ENCODE results near the gene COL23A1. TPM values are rescaled to one million over a fixed set of nuclear protein-coding genes. Genes with fewer than 3 reads are reported as not detected.

The COL23A1 gene
- total RNA-seq, 1 experiment from 2014 or later: not detected

GRCh38 chr5:178348356-178349074 lies 241.7 kb downstream of the COL23A1 start:
- no peak for DNase-seq (ENCODE audit: low read depth)

DNA sequence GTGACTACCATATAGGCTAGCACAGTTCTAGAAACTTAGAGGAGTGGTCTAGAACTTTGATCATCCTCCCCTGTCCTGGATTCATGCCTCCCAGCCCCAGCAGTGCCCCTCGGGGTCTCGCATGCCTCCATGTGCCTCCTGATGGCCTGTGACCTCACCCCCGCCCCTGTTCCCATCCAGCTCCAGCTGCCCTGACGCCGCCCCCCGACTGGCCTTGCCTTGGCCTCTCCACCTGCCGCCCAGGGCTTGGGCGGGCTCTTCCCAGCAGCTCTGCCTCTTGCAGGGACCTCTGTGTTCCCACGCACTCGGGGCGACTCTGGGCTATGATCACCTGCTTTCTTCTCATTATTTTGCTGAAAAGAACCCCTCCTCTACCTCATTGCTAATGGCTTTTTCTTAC lies 242.2 kb downstream of the COL23A1 start:
- no peak for DNase-seq (ENCODE audit: low read depth)

GRCh38 chr5:178346607-178347334 lies 243.4 kb downstream of the COL23A1 start:
- no peak for DNase-seq (ENCODE audit: low read depth)

GRCh38 chr5:178343306-178343705 lies 246.9 kb downstream of the COL23A1 start:
- DNase-seq (ENCODE audit: low read depth): no peak

DNA sequence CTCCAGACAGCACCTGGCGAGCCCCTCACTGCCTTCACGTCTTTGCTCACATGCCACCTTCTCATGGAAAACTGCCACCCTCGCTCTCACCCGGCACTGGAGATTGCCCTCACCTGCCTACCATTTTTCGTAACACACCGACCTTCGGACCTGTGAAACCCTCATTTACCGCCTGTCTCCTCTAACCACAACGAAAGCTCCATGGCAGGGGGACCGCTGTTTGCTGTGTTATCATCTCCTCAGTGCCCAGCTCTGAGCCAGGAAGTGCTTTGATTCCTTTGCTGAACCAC lies 248.4 kb downstream of the COL23A1 start:
- no peak for DNase-seq (ENCODE audit: low read depth)

DNA sequence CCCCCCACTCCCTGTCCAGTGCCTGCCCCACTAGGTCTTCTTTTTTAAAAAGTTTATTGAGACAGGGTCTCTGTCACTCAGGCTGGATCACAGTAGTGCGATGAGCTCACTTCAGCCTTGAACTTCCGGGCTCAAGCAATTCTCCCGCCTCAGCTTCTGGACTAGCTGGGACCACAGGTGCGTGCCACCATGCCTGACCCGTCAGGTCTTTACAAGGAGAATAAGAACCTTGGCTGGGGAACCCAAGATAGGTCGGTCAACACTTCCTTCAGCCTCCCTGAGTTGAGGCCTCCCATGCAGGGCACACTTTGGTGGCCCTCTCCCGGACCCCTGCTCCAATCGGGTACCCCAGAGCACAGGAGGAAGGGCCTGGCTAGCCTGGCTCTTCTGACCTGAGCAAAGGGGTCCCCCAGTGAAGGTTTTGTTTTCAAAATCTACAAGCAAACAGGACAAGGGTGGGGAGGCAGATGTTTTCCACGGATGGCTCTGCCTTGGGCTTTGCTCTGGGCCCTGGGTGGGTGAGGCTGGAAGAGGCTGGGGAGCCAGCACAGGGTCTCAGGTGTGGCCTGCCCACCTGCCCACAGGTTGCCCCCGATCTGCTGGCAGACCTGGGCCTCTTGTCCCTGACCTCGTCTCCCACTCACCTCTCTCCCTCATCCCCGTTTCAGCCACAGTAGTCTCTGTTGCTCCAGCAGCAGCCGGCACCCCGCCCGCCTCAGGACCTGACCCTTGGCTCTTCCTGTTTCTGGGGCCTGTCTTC lies 248.9 kb downstream of the COL23A1 start:
- DNase-seq (ENCODE audit: low read depth): no peak

DNA sequence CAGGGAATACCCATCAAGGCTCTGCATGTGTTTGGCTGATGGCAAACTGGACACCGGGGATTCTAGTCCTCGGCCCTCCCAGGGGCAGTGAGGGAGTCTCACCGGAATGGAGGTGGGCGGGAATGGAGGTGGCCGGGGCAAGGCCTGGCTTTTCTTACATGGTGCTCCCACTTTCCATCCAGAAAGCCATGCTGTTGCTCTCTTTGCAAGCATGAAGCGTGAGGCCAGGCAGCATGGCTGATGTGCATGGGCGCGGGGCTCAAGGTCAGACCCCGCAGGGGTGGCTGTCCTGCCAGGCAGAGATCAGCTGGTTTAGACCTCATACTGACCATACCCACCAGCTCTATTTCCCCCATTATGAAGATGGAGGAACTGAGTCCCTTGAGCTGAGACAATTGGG lies 249.6 kb downstream of the COL23A1 start:
- DNase-seq (ENCODE audit: low read depth): no peak

DNA sequence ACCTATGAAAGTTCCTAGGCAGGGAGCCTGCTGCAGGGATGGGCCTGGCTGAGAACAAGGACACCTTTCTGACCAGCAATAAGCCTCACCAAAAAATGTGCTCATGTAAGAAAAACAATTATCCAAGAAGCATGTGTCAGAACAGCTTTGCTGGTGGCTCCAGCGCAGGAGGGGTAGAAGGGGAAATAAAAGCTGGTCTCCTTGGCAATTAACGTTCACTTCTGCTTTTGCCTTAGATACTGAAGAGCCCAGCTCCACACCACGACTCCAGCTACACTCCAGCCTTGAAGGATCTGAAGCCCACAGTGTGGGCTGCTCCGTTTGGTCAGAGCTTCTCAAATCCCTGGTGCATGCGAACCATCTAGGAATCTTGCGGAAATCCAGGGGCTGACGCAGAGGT lies 250.0 kb downstream of the COL23A1 start:
- DNase-seq (ENCODE audit: low read depth): no peak

DNA sequence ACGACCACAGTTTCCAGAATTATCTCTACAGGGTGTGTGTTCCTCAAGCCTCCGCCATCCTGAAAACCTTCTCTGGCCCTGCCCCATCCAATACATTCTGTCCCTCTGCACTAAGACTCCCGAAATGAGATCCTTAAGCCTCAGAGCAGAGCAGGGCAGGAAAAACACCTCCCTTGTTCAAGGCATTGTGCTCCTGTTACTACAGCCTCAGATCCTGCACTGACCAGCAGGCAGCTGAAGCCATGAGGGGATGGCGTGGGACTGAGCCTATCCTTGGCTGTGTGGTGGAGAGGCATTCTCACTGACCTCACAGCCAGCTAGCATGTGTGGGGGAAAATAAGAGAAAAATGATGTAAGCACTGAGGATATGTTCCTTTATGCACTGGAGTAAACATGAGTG lies 250.9 kb downstream of the COL23A1 start:
- DNase-seq (ENCODE audit: low read depth): no peak

DNA sequence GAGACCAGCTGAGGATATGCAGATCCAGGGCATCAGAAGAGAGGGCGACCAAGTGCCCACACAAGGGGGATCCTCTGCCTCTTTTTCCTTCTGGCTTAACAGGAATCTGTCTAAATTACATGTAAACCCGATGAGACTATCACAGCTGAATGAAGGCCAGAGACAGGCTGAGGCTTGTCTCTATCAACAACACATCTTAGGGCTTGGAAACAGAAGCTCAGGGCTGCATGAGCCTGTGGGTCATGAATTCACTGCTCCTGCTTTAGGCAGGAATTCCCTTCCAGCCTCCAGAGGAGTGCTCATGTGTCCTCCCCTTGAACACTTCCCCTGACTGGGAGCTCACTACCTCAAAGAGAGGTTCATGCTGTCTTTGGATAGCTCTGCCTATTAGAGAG lies 251.4 kb downstream of the COL23A1 start:
- no peak for DNase-seq (ENCODE audit: low read depth)

DNA sequence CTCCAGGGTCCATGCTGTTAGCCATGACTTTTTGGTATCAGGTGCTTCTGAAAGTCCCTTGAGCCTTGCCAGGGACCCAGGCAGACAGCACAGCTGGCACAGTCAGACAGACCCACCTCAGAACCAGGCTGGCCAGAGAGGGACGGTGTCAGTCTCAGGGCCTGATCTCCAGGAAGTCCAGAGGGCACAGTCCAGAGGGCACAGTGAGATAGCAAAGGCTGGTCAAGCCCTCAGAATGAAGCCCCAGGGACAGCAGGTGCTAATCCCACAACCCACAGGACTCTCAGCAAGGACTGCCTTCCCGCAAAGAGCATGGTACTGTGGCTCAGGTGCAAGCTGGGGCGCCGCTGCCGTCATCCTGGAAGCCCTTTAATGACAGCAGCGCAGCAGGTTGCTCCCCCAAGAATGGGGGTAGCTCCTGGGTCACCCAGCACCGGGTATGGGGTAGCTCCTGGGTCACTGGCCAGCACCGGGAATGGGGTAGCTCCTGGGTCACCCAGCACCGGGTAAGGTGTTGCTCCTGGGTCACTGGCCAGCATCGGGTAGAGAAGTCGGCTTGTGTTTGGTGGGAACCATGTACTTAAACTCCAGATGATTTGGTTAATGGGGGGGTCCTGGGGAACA lies 252.0 kb downstream of the COL23A1 start:
- DNase-seq (ENCODE audit: low read depth): no peak

DNA sequence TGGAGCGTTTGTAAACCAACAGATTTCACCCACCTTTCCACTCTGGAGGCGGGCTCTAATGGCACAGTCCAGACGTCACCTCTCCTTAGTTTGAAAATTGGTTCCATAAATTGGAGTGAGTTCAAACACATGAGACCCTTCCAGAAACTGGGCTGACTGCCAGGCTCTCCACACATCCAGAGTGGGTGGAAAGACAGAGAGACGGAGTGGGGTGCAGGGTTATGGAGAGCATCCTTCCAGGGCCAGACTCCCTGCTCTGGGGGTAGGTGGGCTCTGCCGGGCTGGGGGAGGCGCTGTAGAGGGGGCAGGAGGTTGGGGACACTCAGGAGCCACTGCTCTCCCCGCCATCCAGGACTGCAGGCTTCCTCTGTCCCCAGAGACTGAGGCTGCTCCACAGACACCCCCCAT lies 252.9 kb downstream of the COL23A1 start:
- DNase-seq (ENCODE audit: low read depth): no peak

DNA sequence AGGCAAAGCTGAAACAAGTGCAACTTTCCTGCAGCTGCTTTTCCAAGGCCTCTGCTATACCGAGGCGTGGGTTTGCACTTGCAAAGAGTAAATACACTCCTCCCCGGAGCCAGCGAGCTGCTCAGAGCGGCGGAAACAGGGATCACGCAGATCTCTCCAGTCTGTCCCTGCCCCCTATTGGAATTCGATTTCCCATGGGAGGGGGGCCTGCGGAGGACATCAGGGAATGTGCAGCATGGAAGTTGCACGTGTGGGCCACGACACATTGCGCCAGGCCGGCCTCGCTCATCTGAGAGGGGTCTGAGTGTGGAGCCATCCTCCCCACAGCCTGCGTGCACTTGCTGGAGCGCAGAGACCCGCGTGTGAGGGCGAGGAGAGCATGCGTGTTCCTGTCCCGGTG lies 253.3 kb downstream of the COL23A1 start:
- DNase-seq (ENCODE audit: low read depth): no peak

- DNase-seq (ENCODE audit: low read depth): no peak
Observed at GRCh38 chr5:178335302-178336030, 254.7 kb downstream of the COL23A1 start.

GRCh38 chr5:178334861-178335260 lies 255.3 kb downstream of the COL23A1 start:
- DNase-seq (ENCODE audit: low read depth): no peak

DNA sequence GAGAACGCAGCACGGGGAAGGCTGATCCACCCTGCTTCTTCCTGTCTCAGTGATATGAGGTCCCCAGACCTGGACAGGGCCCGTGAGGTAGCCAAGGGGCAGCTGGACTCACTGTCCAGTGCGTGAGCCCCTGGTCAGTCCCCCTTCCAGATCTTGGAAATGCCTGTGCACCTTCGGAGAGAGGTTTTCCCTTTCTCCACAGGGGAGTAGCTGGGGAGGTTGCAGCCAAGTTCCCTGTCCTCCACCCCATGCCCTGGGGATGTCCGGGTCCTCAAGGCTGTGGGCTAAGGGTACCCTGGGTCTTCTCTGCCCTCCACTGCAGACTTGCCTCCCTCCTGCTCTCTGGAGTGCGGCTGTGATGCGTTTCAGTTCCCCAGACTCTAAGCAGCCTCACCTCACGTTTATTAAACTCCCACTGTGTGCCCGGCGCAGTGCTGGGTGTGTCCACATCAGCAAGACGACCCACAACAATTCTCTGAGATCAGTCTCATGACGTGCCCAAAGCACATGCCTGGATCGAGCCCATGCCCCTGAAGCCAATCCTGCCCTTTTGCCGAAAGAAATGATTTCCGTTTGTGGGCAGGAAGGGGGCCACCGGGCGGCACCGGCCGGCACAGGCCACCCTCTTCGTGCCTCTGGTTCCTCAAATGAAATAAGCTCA lies 256.2 kb downstream of the COL23A1 start:
- DNase-seq (ENCODE audit: low read depth): no peak

- DNase-seq (ENCODE audit: low read depth): no peak
Observed at GRCh38 chr5:178332210-178332641, 258.0 kb downstream of the COL23A1 start.

DNA sequence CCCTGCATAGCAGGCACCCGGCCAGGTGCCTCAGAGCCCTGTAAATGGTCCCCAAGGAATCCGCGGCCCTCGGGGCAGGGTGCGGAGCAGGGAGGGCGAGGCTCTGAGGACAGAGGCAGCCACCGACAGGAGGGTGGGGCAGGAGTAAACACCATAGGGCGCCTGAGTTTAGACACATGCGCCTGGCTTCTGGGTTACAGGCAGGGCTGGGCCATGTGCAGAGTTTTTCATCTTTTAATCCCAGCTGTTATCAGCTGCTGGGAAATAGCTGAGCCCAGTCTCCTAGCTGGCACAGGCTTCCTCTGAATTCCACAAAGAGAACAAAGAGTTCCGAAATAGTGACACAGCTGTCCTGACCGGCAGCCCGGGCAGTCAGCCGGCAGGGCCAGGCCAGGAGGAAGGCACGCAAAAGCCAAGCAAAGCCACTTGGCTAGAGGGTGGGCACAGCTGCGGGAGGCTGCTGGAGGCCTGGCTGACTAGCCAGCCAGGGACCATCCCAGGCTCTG lies 258.6 kb downstream of the COL23A1 start:
- no peak for DNase-seq (ENCODE audit: low read depth)

- DNase-seq (ENCODE audit: low read depth): no peak
Observed at GRCh38 chr5:178330791-178331404, 259.3 kb downstream of the COL23A1 start.
